Osteoblast (primary cell): ENCODE data around the gene DCAF15. TPM values are rescaled to one million over a fixed set of nuclear protein-coding genes. Genes with fewer than 3 reads are reported as not detected.

Experiments used
- DNase-seq: peaks from one replicate; pipeline ENCODE4 v3.0.0; 2011; ENCODE audit warnings: low spot score, mixed read lengths; ENCODE audit not compliant: insufficient read length; ENCODE audit errors: missing footprints
- H2AFZ ChIP-seq: 2 replicates; pipeline ENCODE4 v1.6.0; 2011; ENCODE audit warnings: mild to moderate bottlenecking, low read length
- H3K27ac ChIP-seq: 2 replicates; pipeline ENCODE4 v1.5.1; 2011; ENCODE audit warnings: mild to moderate bottlenecking, low read depth, low read length, moderate library complexity
- H3K27me3 ChIP-seq: 2 replicates; pipeline ENCODE4 v1.6.0; 2012; ENCODE audit warnings: mild to moderate bottlenecking, control low read depth, inconsistent platforms, low read length, moderate library complexity; ENCODE audit not compliant: insufficient read depth
- H3K36me3 ChIP-seq: 2 replicates; pipeline ENCODE4 v1.5.1; 2011; ENCODE audit warnings: mild to moderate bottlenecking, low read length, control low read depth, moderate library complexity; ENCODE audit not compliant: insufficient read depth
- H3K4me1 ChIP-seq: 2 replicates; pipeline ENCODE4 v1.5.1; 2011; ENCODE audit warnings: mild to moderate bottlenecking, low read length, control low read depth, moderate library complexity; ENCODE audit not compliant: insufficient read depth
- H3K4me2 ChIP-seq: 2 replicates; pipeline ENCODE4 v1.6.0; 2011; ENCODE audit warnings: mild to moderate bottlenecking, low read length; ENCODE audit not compliant: insufficient read depth
- H3K4me3 ChIP-seq: fragments of 200-600 bp; sonication (generic); 3 replicates; pipeline ENCODE4 v1.5.1; 2012; ENCODE audit warnings: mild to moderate bottlenecking, low read length, inconsistent platforms; ENCODE audit not compliant: insufficient read depth
- H3K79me2 ChIP-seq: 2 replicates; pipeline ENCODE4 v1.6.0; 2012; ENCODE audit warnings: mild to moderate bottlenecking, low read length, control low read depth, inconsistent platforms; ENCODE audit not compliant: insufficient read depth
- H3K9me3 ChIP-seq: 2 replicates; pipeline ENCODE4 v1.5.1; 2011; ENCODE audit warnings: low read depth, low read length, control low read depth
- H4K20me1 ChIP-seq: 2 replicates; pipeline ENCODE4 v1.6.0; 2012; ENCODE audit warnings: mild to moderate bottlenecking, low read length, control low read depth; ENCODE audit not compliant: insufficient read depth
- CTCF ChIP-seq: IDR thresholded peaks from 2 replicates; pipeline ENCODE4 v1.5.1; 2011; ENCODE audit warnings: mild to moderate bottlenecking, low read depth, low read length, moderate library complexity; ENCODE audit errors: extremely low read depth
- total RNA-seq: library from RNA; depleted of rRNA; stranded (reverse); fragments of >200 nt; gene quantifications from 2 replicates; pipeline ENCODE4 v1.2.3, GENCODE V29; 2012

Gene DCAF15
- total RNA-seq, 1 donor = 11.9 TPM

- no peaks in the 10 kb centered on the region for H3K79me2 ChIP-seq
- no peaks in the 10 kb centered on the region for H3K9me3 ChIP-seq
- peak; percentile 93 for DNase-seq
- peaks cover 7% of the 10 kb centered on the region for H3K4me1 ChIP-seq
- H2AFZ ChIP-seq = no peak overlapping the region
- peaks cover 4% of the 10 kb centered on the region for H4K20me1 ChIP-seq
- H3K27me3 ChIP-seq = no peaks in the 10 kb centered on the region
- no peak for TF ChIP-seq CTCF
- H3K27ac ChIP-seq = no peak overlapping the region
- no peak overlapping the region for H3K4me3 ChIP-seq
- H3K36me3 ChIP-seq = peaks cover 39% of the 10 kb centered on the region
- H3K4me2 ChIP-seq = no peak overlapping the region
Measured at GRCh38 chr19:13962699-13963602, 10.6 kb downstream of the DCAF15 start.

GRCh38 chr19:13963603-13964105, 11.3 kb downstream of the DCAF15 start:
- H3K9me3 ChIP-seq = no peaks in the 10 kb centered on the region
- H3K4me3 ChIP-seq = no peak overlapping the region
- H3K79me2 ChIP-seq = no peaks in the 10 kb centered on the region
- H3K4me1 ChIP-seq = peaks cover 7% of the 10 kb centered on the region
- no peaks in the 10 kb centered on the region for H3K27me3 ChIP-seq
- peaks cover 38% of the 10 kb centered on the region for H3K36me3 ChIP-seq
- no peak overlapping the region for H2AFZ ChIP-seq
- no peak overlapping the region for H3K27ac ChIP-seq
- no peak for TF ChIP-seq CTCF
- peaks cover under 1% of the 10 kb centered on the region for H4K20me1 ChIP-seq
- H3K4me2 ChIP-seq = no peak overlapping the region
- peak; percentile 57 for DNase-seq

- Histone ChIP-seq H3K9me3 (no peaks in the 10 kb centered on the region), H2AFZ (no peak overlapping the region), H4K20me1 (no peaks in the 10 kb centered on the region), H3K27me3 (no peaks in the 10 kb centered on the region), H3K4me1 (peaks cover 7% of the 10 kb centered on the region), H3K4me2 (no peak overlapping the region), H3K36me3 (peaks cover 46% of the 10 kb centered on the region), H3K27ac (no peak overlapping the region), H3K79me2 (no peaks in the 10 kb centered on the region), H3K4me3 (no peak overlapping the region)
- DNase-seq = peak; percentile 92
- no peak for TF ChIP-seq CTCF
Measured at GRCh38 chr19:13964776-13965175, 12.5 kb downstream of the DCAF15 start.

GRCh38 chr19:13965377-13965896, 13.1 kb downstream of the DCAF15 start:
- DNase-seq = peak; percentile 74
- Histone ChIP-seq H4K20me1 (no peaks in the 10 kb centered on the region), H3K27me3 (no peaks in the 10 kb centered on the region), H3K27ac (no peak overlapping the region), H3K79me2 (no peaks in the 10 kb centered on the region), H3K36me3 (peaks cover 47% of the 10 kb centered on the region), H3K9me3 (no peaks in the 10 kb centered on the region), H2AFZ (no peak overlapping the region), H3K4me3 (no peak overlapping the region), H3K4me1 (peaks cover 7% of the 10 kb centered on the region), H3K4me2 (no peak overlapping the region)
- TF ChIP-seq CTCF = no peak
